GM19455 (cell line): Measurements from ENCODE around the gene PRKAG2.
"Not testable (repeated sequence)": the region's sequence is repeated elsewhere in the genome, so short reads cannot be mapped to it uniquely, and the experiment has no call there.

ENCODE experiments used
- ATAC-seq: cut with Tn5 transposase; IDR thresholded peaks from one replicate; pipeline ENCODE4 v1.9.1; 2021; ENCODE audit not compliant: unreplicated experiment

PRKAG2 gene

GRCh38 chr7:151837285-151838042, 39.5 kb downstream of the PRKAG2 start:
- no peak for ATAC-seq

GRCh38 chr7:151836927-151837205, 40.0 kb downstream of the PRKAG2 start:
- no peak for ATAC-seq

- no peak for ATAC-seq
Observed at GRCh38 chr7:151836191-151836926, 40.6 kb downstream of the PRKAG2 start.

- no peak for ATAC-seq
Observed at GRCh38 chr7:151835636-151836035, 41.3 kb downstream of the PRKAG2 start.

GRCh38 chr7:151834271-151835035, 42.5 kb downstream of the PRKAG2 start:
- no peak for ATAC-seq

- ATAC-seq = no peak
Observed at GRCh38 chr7:151833691-151834090, 43.2 kb downstream of the PRKAG2 start.

- ATAC-seq = no peak
Observed at GRCh38 chr7:151833213-151833651, 43.7 kb downstream of the PRKAG2 start.

GRCh38 chr7:151832656-151833055, 44.3 kb downstream of the PRKAG2 start:
- ATAC-seq = no peak

GRCh38 chr7:151832138-151832537, 44.8 kb downstream of the PRKAG2 start:
- ATAC-seq = no peak

- ATAC-seq = no peak
Observed at GRCh38 chr7:151831606-151832005, 45.3 kb downstream of the PRKAG2 start.

- ATAC-seq = no peak
Observed at GRCh38 chr7:151830121-151830830, 46.6 kb downstream of the PRKAG2 start.

GRCh38 chr7:151829707-151830106, 47.2 kb downstream of the PRKAG2 start:
- ATAC-seq = no peak

GRCh38 chr7:151827620-151828019, 49.3 kb downstream of the PRKAG2 start:
- ATAC-seq = no peak

- not testable (repeated sequence) for ATAC-seq
Observed at GRCh38 chr7:151826316-151826715, 50.6 kb downstream of the PRKAG2 start.

GRCh38 chr7:151825721-151826120, 51.2 kb downstream of the PRKAG2 start:
- ATAC-seq = no peak

- ATAC-seq = no peak
Observed at GRCh38 chr7:151824373-151824933, 52.5 kb downstream of the PRKAG2 start.

GRCh38 chr7:151823566-151824372, 53.1 kb downstream of the PRKAG2 start:
- no peak for ATAC-seq

GRCh38 chr7:151822541-151823181, 54.3 kb downstream of the PRKAG2 start:
- no peak for ATAC-seq

- no peak for ATAC-seq
Observed at GRCh38 chr7:151821806-151822540, 54.9 kb downstream of the PRKAG2 start.
